SU-DHL-6 (cell line): ENCODE results near the gene OAS3.

Experiments used
- H2AFZ ChIP-seq: fragments of 200-600 bp; sonication (generic); 2 replicates; pipeline ENCODE4 v1.6.1; 2014; ENCODE audit warnings: low read depth, mild to moderate bottlenecking, moderate library complexity, mixed read lengths, antibody characterized with exemption, low read length; ENCODE audit not compliant: severe bottlenecking
- H3F3A ChIP-seq: fragments of 200-600 bp; shearing (Covaris generic); 2 replicates; pipeline ENCODE4 v1.6.0; 2016; ENCODE audit warnings: antibody characterized with exemption, mild to moderate bottlenecking; ENCODE audit not compliant: insufficient read depth
- H3K27ac ChIP-seq: fragments of 200-600 bp; sonication (generic); 2 replicates; pipeline ENCODE4 v1.5.1; 2016; ENCODE audit warnings: low read depth, mild to moderate bottlenecking, low read length, moderate library complexity, mixed read lengths
- H3K27me3 ChIP-seq: fragments of 200-600 bp; sonication (generic), shearing (Covaris generic); 2 replicates; pipeline ENCODE4 v1.6.0; 2014; ENCODE audit warnings: mild to moderate bottlenecking, low read length
- H3K36me3 ChIP-seq: fragments of 200-600 bp; sonication (generic); 2 replicates; pipeline ENCODE4 v1.6.1; 2014; ENCODE audit warnings: mild to moderate bottlenecking, low read length, mixed read lengths
- H3K4me2 ChIP-seq: fragments of 300-600, 200-600 bp; shearing (Covaris generic), sonication (generic); 2 replicates; pipeline ENCODE4 v1.6.0; 2014; ENCODE audit warnings: low read length, low read depth, mild to moderate bottlenecking; ENCODE audit not compliant: poor library complexity, severe bottlenecking
- H3K4me3 ChIP-seq: fragments of 200-600 bp; sonication (generic); 2 replicates; pipeline ENCODE4 v1.5.1; 2014; ENCODE audit warnings: antibody characterized with exemption, low read length, mild to moderate bottlenecking, mixed read lengths; ENCODE audit not compliant: insufficient read depth, poor library complexity, severe bottlenecking
- H3K79me2 ChIP-seq: fragments of 200-600 bp; sonication (generic); 2 replicates; pipeline ENCODE4 v1.6.1; 2014; ENCODE audit warnings: mild to moderate bottlenecking, low read length, moderate library complexity; ENCODE audit not compliant: insufficient read depth
- H3K9ac ChIP-seq: fragments of 200-600 bp; sonication (generic); 2 replicates; pipeline ENCODE4 v1.7.0; 2014; ENCODE audit warnings: mild to moderate bottlenecking, low read length
- H3K9me2 ChIP-seq: fragments of 200-600 bp; sonication (generic); replicated peaks from 2 replicates; pipeline ENCODE4 v1.6.1; 2014; ENCODE audit warnings: low read length; ENCODE audit not compliant: insufficient read depth
- H3K9me3 ChIP-seq: fragments of 200-600 bp; sonication (generic); 2 replicates; pipeline ENCODE4 v1.6.1; 2014; ENCODE audit warnings: low read length, mixed read lengths; ENCODE audit not compliant: insufficient read depth
- H4K20me1 ChIP-seq: fragments of 200-600 bp; sonication (generic); 2 replicates; pipeline ENCODE4 v1.6.1; 2014; ENCODE audit warnings: low read depth, mild to moderate bottlenecking, antibody characterized with exemption, low read length, moderate library complexity, mixed read lengths
- CTCF ChIP-seq: fragments of 200-600 bp; sonication (generic); IDR thresholded peaks from one replicate; pipeline ENCODE4 v1.5.1; 2017; ENCODE audit warnings: antibody characterized with exemption, mild to moderate bottlenecking, low read length, moderate library complexity; ENCODE audit not compliant: insufficient read depth, poor library complexity, severe bottlenecking
- EZH2phosphoT487 ChIP-seq: fragments of 200-600 bp; sonication (generic), shearing (Covaris generic); conservative IDR thresholded peaks from 2 replicates; pipeline ENCODE4 v1.6.1; 2018; ENCODE audit warnings: mild to moderate bottlenecking, antibody characterized with exemption, low read length, moderate library complexity, mixed read lengths

Gene OAS3

GRCh38 chr12:112901271-112901670 is 37.0 kb upstream of the OAS3 start:
- H3K9me2 ChIP-seq = no peaks in the 10 kb centered on the region
- no peaks in the 10 kb centered on the region for H3K9me3 ChIP-seq
- H3K36me3 ChIP-seq = no peaks in the 10 kb centered on the region
- no peak overlapping the region for H3K9ac ChIP-seq
- H3K4me3 ChIP-seq = no peak overlapping the region
- H3K27me3 ChIP-seq = no peaks in the 10 kb centered on the region
- H4K20me1 ChIP-seq = no peaks in the 10 kb centered on the region
- H3F3A ChIP-seq = no peaks in the 10 kb centered on the region
- H3K4me2 ChIP-seq = no peak overlapping the region
- H3K79me2 ChIP-seq = no peaks in the 10 kb centered on the region
- H3K27ac ChIP-seq = no peak overlapping the region; the same call in 1 of the 2 replicates
- H2AFZ ChIP-seq = no peak overlapping the region
- TF ChIP-seq CTCF (no peak), EZH2phosphoT487 (no peak)

DNA sequence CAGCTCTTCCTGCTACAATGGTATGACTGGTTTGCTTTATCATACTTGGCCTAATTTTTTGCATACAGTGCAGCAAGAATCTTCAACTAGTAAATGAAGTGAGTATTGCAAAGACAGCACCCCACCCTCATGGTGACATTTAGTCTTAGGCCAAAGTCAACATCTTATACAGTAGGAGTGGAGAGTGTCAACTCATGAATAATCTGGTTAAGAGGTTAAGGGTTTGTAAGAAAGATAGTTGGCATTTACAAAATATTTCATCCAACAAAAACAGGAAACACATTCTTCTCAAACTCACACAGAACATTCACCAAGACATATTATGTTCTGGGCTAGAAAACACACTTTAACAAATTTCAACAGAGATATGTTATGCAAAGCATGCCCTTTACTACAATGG is 33.7 kb upstream of the OAS3 start:
- no peaks in the 10 kb centered on the region for H3K27me3 ChIP-seq
- no peak overlapping the region for H3K4me3 ChIP-seq
- TF ChIP-seq CTCF = no peak
- TF ChIP-seq EZH2phosphoT487 = no peak
- H3K9me3 ChIP-seq = no peaks in the 10 kb centered on the region
- H3K36me3 ChIP-seq = no peaks in the 10 kb centered on the region
- H3K9me2 ChIP-seq = no peaks in the 10 kb centered on the region
- no peaks in the 10 kb centered on the region for H3F3A ChIP-seq
- no peak overlapping the region for H3K4me2 ChIP-seq
- peak overlapping the region; percentile 86 for H3K27ac ChIP-seq
- peaks cover 7% of the 10 kb centered on the region; the same call in 1 of the 2 replicates for H3K79me2 ChIP-seq
- no peak overlapping the region for H2AFZ ChIP-seq
- H3K9ac ChIP-seq = no peak overlapping the region
- H4K20me1 ChIP-seq = no peaks in the 10 kb centered on the region

DNA sequence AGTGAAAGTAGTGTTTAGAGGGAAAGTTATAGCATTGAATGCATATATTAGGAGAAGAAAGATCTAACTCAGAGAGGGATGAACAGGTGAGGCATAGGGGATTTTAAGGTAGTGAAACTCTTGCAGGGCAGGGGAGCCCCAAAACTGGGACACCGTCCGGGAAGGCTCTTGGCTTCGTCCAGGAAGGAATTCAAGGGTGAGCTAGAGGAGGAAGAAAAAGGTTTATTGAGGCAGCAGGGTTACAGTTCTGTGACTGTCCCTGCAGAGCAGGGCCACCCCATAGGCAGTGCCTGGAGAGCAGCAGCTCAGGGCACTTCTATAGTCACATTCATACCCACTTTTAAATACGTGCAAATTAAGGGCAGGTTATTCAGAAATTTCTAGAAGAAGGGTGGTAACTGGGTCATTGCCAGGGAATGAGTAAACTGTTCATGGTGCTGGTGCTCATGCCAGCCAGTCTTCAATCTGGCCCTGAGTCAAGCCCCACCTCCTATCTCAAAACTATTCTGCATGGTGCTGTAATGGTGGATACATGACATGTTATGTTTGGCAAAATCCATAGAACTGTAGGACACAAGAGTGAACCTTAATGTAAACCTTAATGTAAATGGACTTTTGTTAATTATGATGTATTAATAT is 32.7 kb upstream of the OAS3 start:
- no peak overlapping the region for H3K4me3 ChIP-seq
- peaks cover 7% of the 10 kb centered on the region; the same call in 1 of the 2 replicates for H3K79me2 ChIP-seq
- H3K27me3 ChIP-seq = no peaks in the 10 kb centered on the region
- no peaks in the 10 kb centered on the region for H3K9me2 ChIP-seq
- no peaks in the 10 kb centered on the region for H3F3A ChIP-seq
- H3K4me2 ChIP-seq = no peak overlapping the region
- peak overlapping the region; percentile 87 for H3K27ac ChIP-seq
- H4K20me1 ChIP-seq = no peaks in the 10 kb centered on the region
- no peaks in the 10 kb centered on the region for H3K36me3 ChIP-seq
- H2AFZ ChIP-seq = no peak overlapping the region
- no peak overlapping the region for H3K9ac ChIP-seq
- TF ChIP-seq CTCF = no peak
- TF ChIP-seq EZH2phosphoT487 = no peak
- no peaks in the 10 kb centered on the region for H3K9me3 ChIP-seq
